Right lobe of liver (tissue), 6 donors: Measurements from ENCODE around the gene RGS6. TPM values are rescaled to one million over a fixed set of nuclear protein-coding genes. Genes with fewer than 3 reads are reported as not detected.
"Not testable (repeated sequence)": the region's sequence is repeated elsewhere in the genome, so short reads cannot be mapped to it uniquely, and the experiment has no call there.

Source experiments
- ATAC-seq, 4 donors: fragments of 200-7000 bp; cut with Tn5 transposase; one replicate each; pipeline ENCODE4 v1.9.1; 2020; ENCODE audit warnings: mild to moderate bottlenecking in 4 of 4, moderate library complexity in 4 of 4
- DNase-seq, 3 donors: peaks; one replicate each; pipeline ENCODE4 v3.0.0-alpha.2; 2020
- H3K27ac ChIP-seq, 3 donors: fragments of 200-600 bp; one replicate each; pipeline ENCODE4 v1.8.0; 2022
- H3K27me3 ChIP-seq, 2 donors: fragments of 200-600 bp; one replicate each; pipeline ENCODE4 v1.8.0; 2022
- H3K36me3 ChIP-seq, 4 donors: fragments of 200-600 bp; sonication (generic) in 1 of 4; one replicate each; pipeline versions ENCODE4 v1.5.1 to v1.8.0; 2017 to 2022; ENCODE audit warnings: control low read depth in 1 of 4
- H3K4me1 ChIP-seq, 4 donors: fragments of 200-600 bp; sonication (generic) in 1 of 4; one replicate each; pipeline versions ENCODE4 v1.5.1 to v1.8.0; 2017 to 2022; ENCODE audit warnings: control low read depth in 1 of 4
- H3K4me3 ChIP-seq, 3 donors: fragments of 200-600 bp; one replicate each; pipeline ENCODE4 v1.8.0; 2022
- H3K9me3 ChIP-seq, 4 donors: fragments of 200-600 bp; sonication (generic) in 1 of 4; one replicate each; pipeline versions ENCODE4 v1.5.1 to v1.8.0; 2017 to 2022; ENCODE audit warnings: control low read depth in 1 of 4
- CTCF ChIP-seq, 4 donors: fragments of 200-600 bp in 3 of 4; fragments of 450-650 bp in 1 of 4; IDR thresholded peaks; one replicate each; pipeline versions ENCODE4 v1.5.1 to v1.8.0; 2016 to 2022; ENCODE audit warnings: antibody characterized with exemption in 4 of 4, mild to moderate bottlenecking in 2 of 4
- POLR2A ChIP-seq: fragments of 450-650 bp; IDR thresholded peaks from one replicate; pipeline ENCODE4 v1.6.1; 2017; ENCODE audit warnings: antibody characterized with exemption, mild to moderate bottlenecking
- WGBS: methylation state at CpG from one replicate; pipeline ENCODE4 v1.1.6; 2018; ENCODE audit warnings: low coverage, low lambda C conversion rate; ENCODE audit not compliant: insufficient coverage; ENCODE audit errors: missing lambda C conversion rate; 5-methylcytosine and 5-hydroxymethylcytosine counted together
- intact Hi-C, 2 donors: fragments of 100-400 bp; cut with DNase I; formaldehyde crosslinking; loops; one replicate each; pipeline versions ENCODE4 v1.11.2 to v1.14.1; 2022
- long read RNA-seq: library from polyadenylated mRNA; unstranded; transcript quantifications from one replicate; pipeline ENCODE4 v2.0.0, GENCODE V29; 2019
- total RNA-seq, 6 experiments: library from RNA; depleted of rRNA in 2 of 6; stranded (reverse); fragments of >200 nt in 2 of 6; fragmentation: NEBNext Ultra II Directional in 3 of 6; extraction: Animal tissue kit (Norgen Biotek cat#: 25700) in 3 of 6; gene quantifications; one replicate each; pipeline versions ENCODE4 v1.1.0 to v1.2.4, GENCODE V29; 2016 to 2023
- donor health status: DM: no; HTN: yes; CAD: no.
- donor health status: DM: no; HTN: no; CAD: no.
- donor health status: DM: no; HTN: no; CAD: no.
- donor health status: DM: no; HTN: yes; CAD: no.
- donor health status: DM: no; HTN: yes; CAD: no.

RGS6 gene
- total RNA-seq = under 1 TPM in 1 of 6 experiments, not detected in 5; 0.07 TPM
- long read RNA-seq = 0 reads

- Histone ChIP-seq H3K36me3 (no peaks in the 10 kb centered on the region), H3K27ac (no peak within 1 kb of the TSS), H3K4me1 (peaks cover 0 to 6% (median 0%) of the 10 kb centered on the region in 4 donors), H3K27me3 (peaks cover 5 to 6% of the 10 kb centered on the region in 2 donors), H3K9me3 (no peaks in the 10 kb centered on the region), H3K4me3 (peak within 1 kb of the TSS in 1 of 3 donors; percentile 26)
- ATAC-seq = peak; percentile 50 to 83 (median 64)
- intact Hi-C loops = no loop called here
- DNase-seq = peak in 1 of 3 donors; percentile 23
- peak in 1 of 4 donors; percentile 43 for TF ChIP-seq CTCF (IDR thresholded peaks at IDR 0.05)
- no peak for TF ChIP-seq POLR2A
- WGBS = 1% methylated on average over 29 of the region's 92 CpGs
Measured at GRCh38 chr14:71932229-71932981, at the start of gene RGS6. RGS6 (plus strand) TSS chr14:71932429.

GRCh38 chr14:71883094-71883493 is 49.1 kb upstream of the RGS6 start:
- H3K4me1 ChIP-seq = no peaks in the 10 kb centered on the region
- ATAC-seq (no peak), DNase-seq (no peak)
- WGBS = 45% methylated on average over 1 of the region's 1 CpG
- no peak for TF ChIP-seq POLR2A
- TF ChIP-seq CTCF (IDR thresholded peaks at IDR 0.05) = no peak
- H3K4me3 ChIP-seq = no peak overlapping the region
- H3K27me3 ChIP-seq = no peaks in the 10 kb centered on the region
- H3K9me3 ChIP-seq = no peaks in the 10 kb centered on the region
- no peaks in the 10 kb centered on the region for H3K36me3 ChIP-seq
- intact Hi-C loops = no loop called here
- no peak overlapping the region for H3K27ac ChIP-seq

GRCh38 chr14:71885301-71885700 is 46.9 kb upstream of the RGS6 start:
- 52% methylated on average over 3 of the region's 3 CpGs for WGBS
- DNase-seq (no peak), ATAC-seq (no peak)
- H3K27me3 ChIP-seq = no peaks in the 10 kb centered on the region
- intact Hi-C loops = no loop called here
- H3K27ac ChIP-seq = no peak overlapping the region
- no peaks in the 10 kb centered on the region for H3K9me3 ChIP-seq
- H3K36me3 ChIP-seq = no peaks in the 10 kb centered on the region
- TF ChIP-seq POLR2A = no peak
- H3K4me3 ChIP-seq = no peak overlapping the region
- H3K4me1 ChIP-seq = no peaks in the 10 kb centered on the region

GRCh38 chr14:71887802-71888201 is 44.4 kb upstream of the RGS6 start:
- 82% methylated on average over 9 of the region's 9 CpGs for WGBS
- H3K4me3 ChIP-seq, ATAC-seq, H3K9me3 ChIP-seq, H3K4me1 ChIP-seq, DNase-seq, intact Hi-C loops, H3K27ac ChIP-seq, H3K27me3 ChIP-seq, H3K36me3 ChIP-seq: not testable (repeated sequence)

- Histone ChIP-seq H3K4me1 (no peaks in the 10 kb centered on the region), H3K27me3 (no peaks in the 10 kb centered on the region), H3K4me3 (no peak overlapping the region), H3K9me3 (no peaks in the 10 kb centered on the region), H3K36me3 (no peaks in the 10 kb centered on the region), H3K27ac (no peak overlapping the region)
- 78% methylated on average over 1 of the region's 1 CpG for WGBS
- no peak for DNase-seq
- intact Hi-C loops = no loop called here
- TF ChIP-seq CTCF (IDR thresholded peaks at IDR 0.05) = no peak
- no peak for TF ChIP-seq POLR2A
- no peak for ATAC-seq
Measured at GRCh38 chr14:71890541-71890940, 41.7 kb upstream of the RGS6 start.
